K562 (cell line): ENCODE results near the gene AKAP13. TPM values are rescaled to one million over a fixed set of nuclear protein-coding genes. Genes with fewer than 3 reads are reported as not detected.
"Not testable (repeated sequence)": the region's sequence is repeated elsewhere in the genome, so short reads cannot be mapped to it uniquely, and the experiment has no call there.

Source experiments
- ATAC-seq: fragments of 200-7000 bp; cut with Tn5 transposase; 3 replicates; pipeline ENCODE4 v1.9.1; 2020; ENCODE audit warnings: moderate library complexity
- BruUV-seq: library from RNA; stranded (reverse); fragments of 400-500 nt; replicated peaks from 2 replicates; lab custom pipeline; 2021; lab: Mats Ljungman, UMichigan
- CTCF ChIA-PET: fragments of 300-600 bp; formaldehyde crosslinking; extraction: SDS; loops from one replicate; lab custom pipeline; 2021; ENCODE audit warnings: low intra/inter-chr PET ratio; lab: Yijun Ruan, JAX
- POLR2A ChIA-PET: fragments of 300-600, 350-650 bp; sonication (Branson Sonifier 250); formaldehyde crosslinking; extraction: SDS; loops from one replicate; lab custom pipeline; 2021; ENCODE audit warnings: antibody characterized with exemption, inconsistent platforms; lab: Yijun Ruan, JAX
- DNase-seq, 4 experiments: peaks; one replicate each; pipeline versions ENCODE4 v3.0.0 to v3.0.0-alpha.2; 2011 to 2018; ENCODE audit warnings: low spot score in 3 of 4, mixed read lengths in 3 of 4; ENCODE audit errors: extremely low read depth in 1 of 4
- FAIRE-seq: peaks from 2 replicates; lab custom pipeline; 2011; peaks lifted over from hg19 to GRCh38; lab: Jason Lieb, UNC
- H2AFZ ChIP-seq: 2 replicates; pipeline ENCODE4 v1.6.0; 2011; ENCODE audit warnings: low read depth, low read length, control low read depth, inconsistent platforms
- H3K27ac ChIP-seq: fragments of 200-600 bp; 3 replicates; pipeline ENCODE4 v1.8.0; 2011; ENCODE audit warnings: low read depth, mild to moderate bottlenecking, control low read depth, inconsistent platforms, low read length, moderate library complexity, mixed read lengths; ENCODE audit errors: extremely low read depth
- H3K27me3 ChIP-seq, 2 experiments: fragments of 300-600 bp in 1 of 2; 2 replicates in 1 of 2; 3 replicates in 1 of 2; pipeline versions ENCODE4 v1.6.0 to v1.8.0; 2011; ENCODE audit warnings: inconsistent platforms in 2 of 2, low read length in 2 of 2, mild to moderate bottlenecking in 1 of 2, mixed read lengths in 1 of 2, moderate library complexity in 1 of 2; ENCODE audit not compliant: control insufficient read depth in 2 of 2, insufficient read depth in 2 of 2
- H3K36me3 ChIP-seq: fragments of 300-600 bp; 3 replicates; pipeline ENCODE4 v1.8.0; 2011; ENCODE audit warnings: mild to moderate bottlenecking, low read length, inconsistent platforms; ENCODE audit not compliant: control insufficient read depth, insufficient read depth
- H3K4me1 ChIP-seq, 2 experiments: fragments of 200-600 bp in 1 of 2; replicated peaks in 1 of 2; 2 replicates in 1 of 2; 3 replicates in 1 of 2; pipeline versions ENCODE4 v1.5.1 to v1.8.0; 2011; ENCODE audit warnings: inconsistent platforms in 2 of 2, low read length in 2 of 2, mild to moderate bottlenecking in 1 of 2, mixed read lengths in 1 of 2, moderate library complexity in 1 of 2; ENCODE audit not compliant: control insufficient read depth in 2 of 2, insufficient read depth in 2 of 2
- H3K4me2 ChIP-seq: 2 replicates; pipeline ENCODE4 v1.6.1; 2011; ENCODE audit warnings: low read length, control low read depth, inconsistent platforms, mixed read lengths; ENCODE audit not compliant: insufficient read depth
- H3K4me3 ChIP-seq: fragments of 200-600 bp; sonication (generic), shearing (Covaris generic); 2 replicates; pipeline ENCODE4 v1.5.1; 2016; ENCODE audit warnings: control low read depth, inconsistent platforms
- H3K79me2 ChIP-seq: fragments of 200-600 bp; 3 replicates; pipeline ENCODE4 v1.8.0; 2011; ENCODE audit warnings: low read length, inconsistent platforms; ENCODE audit not compliant: control insufficient read depth, insufficient read depth
- H3K9ac ChIP-seq, 2 experiments: 2 replicates each; pipeline versions ENCODE4 v1.6.0 to v1.6.1; 2011; ENCODE audit warnings: low read depth in 2 of 2, low read length in 2 of 2, control low read depth in 1 of 2, inconsistent platforms in 1 of 2, mild to moderate bottlenecking in 1 of 2, mixed read lengths in 1 of 2; ENCODE audit not compliant: insufficient read depth in 1 of 2
- H3K9me1 ChIP-seq: one replicate; pipeline ENCODE4 v1.6.0; 2011; ENCODE audit warnings: inconsistent platforms, mild to moderate bottlenecking, low read length, moderate library complexity; ENCODE audit not compliant: control insufficient read depth, insufficient read depth
- H3K9me3 ChIP-seq: replicated peaks from 2 replicates; pipeline ENCODE4 v1.5.1; 2011; ENCODE audit warnings: low read depth, low read length, inconsistent platforms; ENCODE audit not compliant: control insufficient read depth, insufficient read depth
- H4K20me1 ChIP-seq: replicated peaks from 2 replicates; pipeline ENCODE4 v1.6.1; 2011; ENCODE audit warnings: low read length, inconsistent platforms, mixed read lengths; ENCODE audit not compliant: control insufficient read depth, insufficient read depth
- CEBPB ChIP-seq: fragments of 450-650 bp; IDR thresholded peaks from 2 replicates; pipeline ENCODE4 v1.6.1; 2016; ENCODE audit warnings: missing genetic modification characterization, missing compliant biosample characterization
- ESRRA ChIP-seq: fragments of 450-650 bp; IDR thresholded peaks from 2 replicates; pipeline ENCODE4 v1.6.1; 2014; ENCODE audit warnings: low read depth, mild to moderate bottlenecking, moderate library complexity, borderline replicate concordance
- NR2C1 ChIP-seq, 2 experiments: fragments of 450-650 bp; IDR thresholded peaks; 2 replicates each; pipeline ENCODE4 v1.6.1; 2017; ENCODE audit warnings: mild to moderate bottlenecking in 2 of 2, antibody characterized with exemption in 1 of 2, inconsistent platforms in 1 of 2, missing compliant biosample characterization in 1 of 2, missing genetic modification characterization in 1 of 2
- NR2C2 ChIP-seq, 2 experiments: fragments of 200-800 bp in 1 of 2; sonication (Bioruptor generic) in 1 of 2; sonication (generic) in 1 of 2; formaldehyde crosslinking in 1 of 2; IDR thresholded peaks; 2 replicates each; pipeline versions ENCODE4 v1.6.1 to v1.8.0; 2016 to 2022; ENCODE audit warnings: mild to moderate bottlenecking in 1 of 2, missing compliant biosample characterization in 1 of 2, missing genetic modification characterization in 1 of 2, missing genetic modification reagents in 1 of 2
- WGBS: fragments of 100-300 bp; shearing (Covaris generic); methylation state at CpG from one replicate; pipeline ENCODE4 v1.1.6; 2016; ENCODE audit warnings: low coverage, mixed read lengths; ENCODE audit not compliant: insufficient coverage; ENCODE audit errors: missing lambda C conversion rate; 5-methylcytosine and 5-hydroxymethylcytosine counted together
- in situ Hi-C: fragments of 300-500 bp; cut with MboI; formaldehyde crosslinking; loops from 4 replicates; pipeline ENCODE4 v1.15.0; 2018; ENCODE audit warnings: inconsistent platforms, mixed read lengths
- intact Hi-C: fragments of 100-400 bp; cut with micrococcal nuclease; formaldehyde crosslinking; loops from 2 replicates; pipeline ENCODE4 v1.14.2; 2022
- polyA plus RNA-seq, 8 experiments: library from polyadenylated mRNA; depleted of rRNA in 4 of 8; stranded (reverse) in 5 of 8; unstranded in 3 of 8; fragments of >200 nt; fragmentation: Nextera tagmentation in 2 of 8; fragmentation: Illumina TruSeq in 1 of 8; extraction: Ambion mirVana in 2 of 8; extraction: Trizol in 1 of 8; gene quantifications; 2 replicates each; pipeline versions ENCODE4 v1.2.1 to v1.2.3, GENCODE V29; 2011 to 2014; ENCODE audit warnings: inconsistent platforms in 1 of 8, missing spikeins in 1 of 8
- total RNA-seq, 7 experiments: library from RNA; depleted of rRNA in 6 of 7; stranded (reverse); fragments of >200 nt in 6 of 7; fragmentation: Illumina TruSeq in 2 of 7; extraction: Trizol in 2 of 7; gene quantifications; 2 replicates each; pipeline versions ENCODE4 v1.2.1 to v1.2.3, GENCODE V29; 2011 to 2021; ENCODE audit warnings: low replicate concordance in 1 of 7

Gene AKAP13
- total and polyA plus RNA-seq, 9 of the 15 experiments (the other 6 are each of a cell fraction or from before 2014, with no cell fraction given): 0.03 to 1.7 (median 0.42) TPM

DNA sequence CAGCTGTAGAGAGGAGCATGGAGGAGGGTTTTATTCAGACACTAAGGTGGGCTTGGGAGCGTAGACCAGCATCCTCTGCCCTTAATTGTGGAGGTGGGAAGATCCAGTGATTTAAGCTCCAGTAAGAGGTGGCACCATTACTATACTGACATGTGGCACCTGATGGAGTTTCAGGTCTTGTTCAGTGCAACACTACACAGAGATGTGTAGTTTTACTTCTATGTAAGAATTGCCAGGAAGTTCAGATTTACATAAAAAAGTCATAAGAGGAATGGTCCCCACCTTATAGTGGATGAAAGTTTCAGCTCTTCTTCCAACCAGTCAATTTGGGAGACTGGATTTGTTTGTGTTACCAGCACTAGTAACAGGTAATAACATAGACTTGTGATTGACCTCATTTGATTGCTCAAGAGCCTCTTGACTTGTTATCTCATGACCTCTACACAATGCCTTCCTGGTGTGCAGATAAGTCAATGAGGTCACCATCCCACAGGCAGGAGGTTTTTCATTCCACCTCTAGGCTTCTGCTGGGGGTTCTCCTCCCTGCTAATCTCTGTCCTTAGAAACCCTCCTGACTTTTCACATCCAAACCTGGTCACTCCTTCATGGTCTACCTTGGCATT lies 33.8 kb upstream of the AKAP13 start:
- H3K36me3 ChIP-seq; H3K79me2 ChIP-seq; H3K9me1 ChIP-seq; H3K9ac ChIP-seq; H3K4me3 ChIP-seq; H4K20me1 ChIP-seq; H3K4me1 ChIP-seq; in situ Hi-C loops; H3K27me3 ChIP-seq; POLR2A ChIA-PET; DNase-seq; H2AFZ ChIP-seq; BruUV-seq; H3K9me3 ChIP-seq; H3K4me2 ChIP-seq; FAIRE-seq; CTCF ChIA-PET; ATAC-seq; H3K27ac ChIP-seq; intact Hi-C loops; TF ChIP-seq NR2C2 (CRISPR knock-in tag; IDR thresholded peaks at IDR 0.05); NR2C1 (IDR thresholded peaks at IDR 0.05): not testable (repeated sequence)
- WGBS: 0% methylated on average over 1 of the region's 1 CpG
- TF ChIP-seq ESRRA: peak; percentile 22; the same call in 1 of the 2 replicates
- TF ChIP-seq CEBPB (tag): peak; percentile 53
- peak; percentile 12; the same call in 1 of the 2 replicates for TF ChIP-seq NR2C2 (tag; IDR thresholded peaks at IDR 0.05)
- TF ChIP-seq NR2C1 (tag; IDR thresholded peaks at IDR 0.05): peak; percentile 56
